ENCODE measurements around the gene CUX1.
A peak's percentile ranks its signal among the peaks of the same experiment; 100 is the strongest.
"Not testable (repeated sequence)": the region's sequence is repeated elsewhere in the genome, so short reads cannot be mapped to it uniquely, and the experiment has no call there.

The CUX1 gene

GRCh38 chr7:101819183-101819582 lies 1.8 kb downstream of the CUX1 start:
- H3K27me3 ChIP-seq (ENCODE audit: low read depth, low read length), result no peaks in the 10 kb centered on the region
- no peaks in the 10 kb centered on the region for H3K9me3 ChIP-seq (ENCODE audit: control insufficient read depth in 1 of 2, low read length in 2 of 2)
- no peak overlapping the region for H3K27ac ChIP-seq (ENCODE audit: low read length)
- H3K36me3 ChIP-seq (ENCODE audit: control insufficient read depth in 1 of 2, insufficient read depth in 2 of 2, low read length in 2 of 2), result no peaks in the 10 kb centered on the region
- no peak overlapping the region for H3K4me3 ChIP-seq (ENCODE audit: low read depth in 1 of 2, low read length in 2 of 2)
- peaks cover 5 to 8% of the 10 kb centered on the region in 2 donors for H3K4me1 ChIP-seq (ENCODE audit: control insufficient read depth in 1 of 2, insufficient read depth in 2 of 2, low read length in 2 of 2)

- Histone ChIP-seq H3K27me3 (ENCODE audit: low read depth, low read length) (no peaks in the 10 kb centered on the region), H3K4me1 (ENCODE audit: control insufficient read depth in 1 of 2, insufficient read depth in 2 of 2, low read length in 2 of 2) (peaks cover 5 to 8% of the 10 kb centered on the region in 2 donors), H3K27ac (ENCODE audit: low read length) (no peak overlapping the region), H3K36me3 (ENCODE audit: control insufficient read depth in 1 of 2, insufficient read depth in 2 of 2, low read length in 2 of 2) (no peaks in the 10 kb centered on the region), H3K9me3 (ENCODE audit: control insufficient read depth in 1 of 2, low read length in 2 of 2) (no peaks in the 10 kb centered on the region), H3K4me3 (ENCODE audit: low read depth in 1 of 2, low read length in 2 of 2) (no peak overlapping the region)
Measured at GRCh38 chr7:101819913-101820522, 2.6 kb downstream of the CUX1 start.

- no peak overlapping the region for H3K27ac ChIP-seq (ENCODE audit: low read length)
- peaks cover 5 to 8% of the 10 kb centered on the region in 2 donors for H3K4me1 ChIP-seq (ENCODE audit: control insufficient read depth in 1 of 2, insufficient read depth in 2 of 2, low read length in 2 of 2)
- no peak overlapping the region for H3K4me3 ChIP-seq (ENCODE audit: low read depth in 1 of 2, low read length in 2 of 2)
- H3K9me3 ChIP-seq (ENCODE audit: control insufficient read depth in 1 of 2, low read length in 2 of 2), result no peaks in the 10 kb centered on the region
- H3K36me3 ChIP-seq (ENCODE audit: control insufficient read depth in 1 of 2, insufficient read depth in 2 of 2, low read length in 2 of 2), result no peaks in the 10 kb centered on the region
- H3K27me3 ChIP-seq (ENCODE audit: low read depth, low read length), result no peaks in the 10 kb centered on the region
Measured at GRCh38 chr7:101820703-101821102, 3.3 kb downstream of the CUX1 start.

- H3K4me3 ChIP-seq (ENCODE audit: low read depth in 1 of 2, low read length in 2 of 2); H3K27me3 ChIP-seq (ENCODE audit: low read depth, low read length); H3K27ac ChIP-seq (ENCODE audit: low read length); H3K36me3 ChIP-seq (ENCODE audit: control insufficient read depth in 1 of 2, insufficient read depth in 2 of 2, low read length in 2 of 2); H3K9me3 ChIP-seq (ENCODE audit: control insufficient read depth in 1 of 2, low read length in 2 of 2); H3K4me1 ChIP-seq (ENCODE audit: control insufficient read depth in 1 of 2, insufficient read depth in 2 of 2, low read length in 2 of 2): not testable (repeated sequence)
Measured at GRCh38 chr7:101822632-101823031, 5.2 kb downstream of the CUX1 start.

- Histone ChIP-seq H3K27me3 (ENCODE audit: low read depth, low read length) (no peaks in the 10 kb centered on the region), H3K4me1 (ENCODE audit: control insufficient read depth in 1 of 2, insufficient read depth in 2 of 2, low read length in 2 of 2) (peaks cover 4 to 5% of the 10 kb centered on the region in 2 donors), H3K27ac (ENCODE audit: low read length) (peak overlapping the region; percentile 29), H3K36me3 (ENCODE audit: control insufficient read depth in 1 of 2, insufficient read depth in 2 of 2, low read length in 2 of 2) (no peaks in the 10 kb centered on the region), H3K9me3 (ENCODE audit: control insufficient read depth in 1 of 2, low read length in 2 of 2) (no peaks in the 10 kb centered on the region), H3K4me3 (ENCODE audit: low read depth in 1 of 2, low read length in 2 of 2) (peak overlapping the region in 1 of 2 donors; percentile 6)
Measured at GRCh38 chr7:101823096-101823495, 5.7 kb downstream of the CUX1 start.

- no peaks in the 10 kb centered on the region for H3K27me3 ChIP-seq (ENCODE audit: low read depth, low read length)
- no peaks in the 10 kb centered on the region for H3K36me3 ChIP-seq (ENCODE audit: control insufficient read depth in 1 of 2, insufficient read depth in 2 of 2, low read length in 2 of 2)
- no peaks in the 10 kb centered on the region for H3K9me3 ChIP-seq (ENCODE audit: control insufficient read depth in 1 of 2, low read length in 2 of 2)
- peaks cover 0 to 8% of the 10 kb centered on the region in 2 donors for H3K4me1 ChIP-seq (ENCODE audit: control insufficient read depth in 1 of 2, insufficient read depth in 2 of 2, low read length in 2 of 2)
- H3K4me3 ChIP-seq (ENCODE audit: low read depth in 1 of 2, low read length in 2 of 2), result peak overlapping the region in 1 of 2 donors; percentile 6
- H3K27ac ChIP-seq (ENCODE audit: low read length), result peak overlapping the region; percentile 29
Measured at GRCh38 chr7:101823596-101823995, 6.2 kb downstream of the CUX1 start.

- H3K4me1 ChIP-seq (ENCODE audit: control insufficient read depth in 1 of 2, insufficient read depth in 2 of 2, low read length in 2 of 2), result peaks cover 0 to 9% of the 10 kb centered on the region in 2 donors
- H3K4me3 ChIP-seq (ENCODE audit: low read depth in 1 of 2, low read length in 2 of 2), result no peak overlapping the region
- H3K27ac ChIP-seq (ENCODE audit: low read length), result no peak overlapping the region
- no peaks in the 10 kb centered on the region for H3K36me3 ChIP-seq (ENCODE audit: control insufficient read depth in 1 of 2, insufficient read depth in 2 of 2, low read length in 2 of 2)
- H3K9me3 ChIP-seq (ENCODE audit: control insufficient read depth in 1 of 2, low read length in 2 of 2), result no peaks in the 10 kb centered on the region
- no peaks in the 10 kb centered on the region for H3K27me3 ChIP-seq (ENCODE audit: low read depth, low read length)
Measured at GRCh38 chr7:101824440-101824839, 7.0 kb downstream of the CUX1 start.

GRCh38 chr7:101826081-101826835 lies 8.8 kb downstream of the CUX1 start:
- no peaks in the 10 kb centered on the region for H3K9me3 ChIP-seq (ENCODE audit: control insufficient read depth in 1 of 2, low read length in 2 of 2)
- no peaks in the 10 kb centered on the region for H3K36me3 ChIP-seq (ENCODE audit: control insufficient read depth in 1 of 2, insufficient read depth in 2 of 2, low read length in 2 of 2)
- peaks cover 0 to 4% of the 10 kb centered on the region in 2 donors for H3K4me1 ChIP-seq (ENCODE audit: control insufficient read depth in 1 of 2, insufficient read depth in 2 of 2, low read length in 2 of 2)
- no peak overlapping the region for H3K27ac ChIP-seq (ENCODE audit: low read length)
- no peaks in the 10 kb centered on the region for H3K27me3 ChIP-seq (ENCODE audit: low read depth, low read length)
- H3K4me3 ChIP-seq (ENCODE audit: low read depth in 1 of 2, low read length in 2 of 2), result no peak overlapping the region

- Histone ChIP-seq H3K4me3 (ENCODE audit: low read depth in 1 of 2, low read length in 2 of 2) (no peak overlapping the region), H3K36me3 (ENCODE audit: control insufficient read depth in 1 of 2, insufficient read depth in 2 of 2, low read length in 2 of 2) (no peaks in the 10 kb centered on the region), H3K27ac (ENCODE audit: low read length) (no peak overlapping the region), H3K27me3 (ENCODE audit: low read depth, low read length) (no peaks in the 10 kb centered on the region), H3K9me3 (ENCODE audit: control insufficient read depth in 1 of 2, low read length in 2 of 2) (no peaks in the 10 kb centered on the region), H3K4me1 (ENCODE audit: control insufficient read depth in 1 of 2, insufficient read depth in 2 of 2, low read length in 2 of 2) (peaks cover 0 to 4% of the 10 kb centered on the region in 2 donors)
Measured at GRCh38 chr7:101828301-101829020, 11.0 kb downstream of the CUX1 start.

- Histone ChIP-seq H3K9me3 (ENCODE audit: control insufficient read depth in 1 of 2, low read length in 2 of 2) (no peaks in the 10 kb centered on the region), H3K36me3 (ENCODE audit: control insufficient read depth in 1 of 2, insufficient read depth in 2 of 2, low read length in 2 of 2) (no peaks in the 10 kb centered on the region), H3K27ac (ENCODE audit: low read length) (no peak overlapping the region), H3K27me3 (ENCODE audit: low read depth, low read length) (no peaks in the 10 kb centered on the region), H3K4me1 (ENCODE audit: control insufficient read depth in 1 of 2, insufficient read depth in 2 of 2, low read length in 2 of 2) (peaks cover 0 to 8% of the 10 kb centered on the region in 2 donors), H3K4me3 (ENCODE audit: low read depth in 1 of 2, low read length in 2 of 2) (no peak overlapping the region)
Measured at GRCh38 chr7:101829374-101829773, 11.9 kb downstream of the CUX1 start.

GRCh38 chr7:101829821-101830220 lies 12.4 kb downstream of the CUX1 start:
- no peaks in the 10 kb centered on the region for H3K27me3 ChIP-seq (ENCODE audit: low read depth, low read length)
- no peaks in the 10 kb centered on the region for H3K9me3 ChIP-seq (ENCODE audit: control insufficient read depth in 1 of 2, low read length in 2 of 2)
- H3K4me1 ChIP-seq (ENCODE audit: control insufficient read depth in 1 of 2, insufficient read depth in 2 of 2, low read length in 2 of 2), result peaks cover 0 to 8% of the 10 kb centered on the region in 2 donors
- H3K4me3 ChIP-seq (ENCODE audit: low read depth in 1 of 2, low read length in 2 of 2), result no peak overlapping the region
- no peaks in the 10 kb centered on the region for H3K36me3 ChIP-seq (ENCODE audit: control insufficient read depth in 1 of 2, insufficient read depth in 2 of 2, low read length in 2 of 2)
- H3K27ac ChIP-seq (ENCODE audit: low read length), result no peak overlapping the region

Measured in muscle layer of duodenum (tissue), 2 donors.